Keratinocyte (primary cell): ENCODE results near the gene TMBIM6. TPM values are rescaled to one million over a fixed set of nuclear protein-coding genes. Genes with fewer than 3 reads are reported as not detected.

Source experiments
- DNase-seq: peaks from one replicate; pipeline ENCODE4 v3.0.0-alpha.2; 2011; ENCODE audit warnings: low read depth, missing footprints, low spot score
- FAIRE-seq: peaks from 2 replicates; lab custom pipeline; 2011; peaks lifted over from hg19 to GRCh38; lab: Jason Lieb, UNC
- H2AFZ ChIP-seq: 2 replicates; pipeline ENCODE4 v1.6.0; 2012; ENCODE audit warnings: low read length, control low read depth, inconsistent platforms; ENCODE audit not compliant: control insufficient read depth
- H3K27ac ChIP-seq: 2 replicates; pipeline ENCODE4 v1.5.1; 2011; ENCODE audit warnings: low read length; ENCODE audit not compliant: control insufficient read depth, insufficient read depth
- H3K27me3 ChIP-seq: 3 replicates; pipeline ENCODE4 v1.6.0; 2011; ENCODE audit warnings: low read length; ENCODE audit not compliant: control insufficient read depth, insufficient read depth; ENCODE audit errors: extremely low read depth
- H3K36me3 ChIP-seq, 2 experiments: 2 replicates in 1 of 2; 3 replicates in 1 of 2; pipeline ENCODE4 v1.5.1; 2011; ENCODE audit warnings: low read length in 2 of 2, mild to moderate bottlenecking in 1 of 2; ENCODE audit not compliant: control insufficient read depth in 2 of 2, insufficient read depth in 2 of 2; ENCODE audit errors: extremely low read depth in 1 of 2
- H3K4me1 ChIP-seq: 3 replicates; pipeline ENCODE4 v1.5.1; 2011; ENCODE audit warnings: low read length; ENCODE audit not compliant: control insufficient read depth, insufficient read depth; ENCODE audit errors: extremely low read depth
- H3K4me2 ChIP-seq: 3 replicates; pipeline ENCODE4 v1.6.0; 2011; ENCODE audit warnings: low read depth, low read length; ENCODE audit not compliant: control insufficient read depth, insufficient read depth; ENCODE audit errors: extremely low read depth
- H3K4me3 ChIP-seq, 3 experiments: fragments of 200-600 bp in 1 of 3; sonication (generic) in 1 of 3; 2 replicates in 2 of 3; 3 replicates in 1 of 3; pipeline ENCODE4 v1.5.1; 2011 to 2016; ENCODE audit warnings: low read length in 3 of 3, mild to moderate bottlenecking in 3 of 3, control low read depth in 2 of 3, inconsistent platforms in 1 of 3, low read depth in 1 of 3, mixed read lengths in 1 of 3, mixed run types in 1 of 3, moderate library complexity in 1 of 3; ENCODE audit not compliant: control insufficient read depth in 2 of 3, insufficient read depth in 2 of 3; ENCODE audit errors: extremely low read depth in 1 of 3
- H3K79me2 ChIP-seq: 2 replicates; pipeline ENCODE4 v1.6.0; 2012; ENCODE audit warnings: low read length; ENCODE audit not compliant: control insufficient read depth, insufficient read depth
- H3K9ac ChIP-seq: 3 replicates; pipeline ENCODE4 v1.6.0; 2011; ENCODE audit warnings: low read length; ENCODE audit not compliant: control insufficient read depth, insufficient read depth; ENCODE audit errors: extremely low read depth
- H3K9me1 ChIP-seq: 3 replicates; pipeline ENCODE4 v1.6.0; 2011; ENCODE audit warnings: low read length; ENCODE audit not compliant: control insufficient read depth, insufficient read depth; ENCODE audit errors: extremely low read depth
- H3K9me3 ChIP-seq: 2 replicates; pipeline ENCODE4 v1.5.1; 2012; ENCODE audit warnings: low read depth, low read length; ENCODE audit not compliant: control insufficient read depth
- H4K20me1 ChIP-seq: 3 replicates; pipeline ENCODE4 v1.6.0; 2011; ENCODE audit warnings: low read length; ENCODE audit not compliant: control insufficient read depth, insufficient read depth; ENCODE audit errors: extremely low read depth
- EZH2 ChIP-seq: IDR thresholded peaks from one replicate; pipeline ENCODE4 v1.6.1; 2012; ENCODE audit warnings: inconsistent platforms, mild to moderate bottlenecking, low read length, moderate library complexity
- dilution Hi-C: fragments of 300-500 bp; cut with MboI; formaldehyde crosslinking; loops from one replicate; pipeline ENCODE4 v1.7.0; 2020; ENCODE audit warnings: low sequenced_read_pairs; ENCODE audit not compliant: extremely low pct_ligation_motif_present
- polyA plus RNA-seq, 5 experiments: library from polyadenylated mRNA; depleted of rRNA in 3 of 5; stranded (reverse) in 3 of 5; stranded (forward) in 1 of 5; unstranded in 1 of 5; fragments of >200 nt; gene quantifications; 1 replicate in 1 of 5; 2 replicates in 3 of 5; 3 replicates in 1 of 5; pipeline versions ENCODE4 v1.2.1 to v1.2.3, GENCODE V29; 2011 to 2012; ENCODE audit warnings: missing spikeins in 2 of 5, low read depth in 1 of 5, low replicate concordance in 1 of 5
- TF ChIP-seq, protein P1 (sequence below), 3 experiments: IDR thresholded peaks in 1 of 3; conservative IDR thresholded peaks in 1 of 3; optimal IDR thresholded peaks in 1 of 3; 2 replicates in 2 of 3; 3 replicates in 1 of 3; pipeline versions ENCODE3 to v1.5.1; 2011; ENCODE audit warnings: low read length in 3 of 3, mild to moderate bottlenecking in 3 of 3, moderate library complexity in 2 of 3, control low read depth in 1 of 3, inconsistent platforms in 1 of 3; ENCODE audit not compliant: insufficient read depth in 2 of 3; ENCODE audit errors: extremely low read depth in 1 of 3

TMBIM6 gene
- polyA plus RNA-seq, 1 donor (not counting 4 experiments of a cell fraction or from before 2014, with no cell fraction given): 668 TPM

GRCh38 chr12:49792181-49792970, 51.0 kb downstream of the TMBIM6 start:
- dilution Hi-C loops: no loop called here
- Histone ChIP-seq H3K36me3 (peaks cover 5 to 28% of the 10 kb centered on the region in 2 experiments), H4K20me1 (no peaks in the 10 kb centered on the region), H3K4me3 (no peak overlapping the region), H3K9me3 (no peaks in the 10 kb centered on the region), H3K27me3 (no peaks in the 10 kb centered on the region), H3K4me1 (no peaks in the 10 kb centered on the region), H2AFZ (no peak overlapping the region), H3K9ac (no peak overlapping the region), H3K4me2 (no peak overlapping the region), H3K9me1 (no peaks in the 10 kb centered on the region), H3K79me2 (no peaks in the 10 kb centered on the region), H3K27ac (no peak overlapping the region)
- FAIRE-seq: no peak
- TF ChIP-seq, protein P1, sequence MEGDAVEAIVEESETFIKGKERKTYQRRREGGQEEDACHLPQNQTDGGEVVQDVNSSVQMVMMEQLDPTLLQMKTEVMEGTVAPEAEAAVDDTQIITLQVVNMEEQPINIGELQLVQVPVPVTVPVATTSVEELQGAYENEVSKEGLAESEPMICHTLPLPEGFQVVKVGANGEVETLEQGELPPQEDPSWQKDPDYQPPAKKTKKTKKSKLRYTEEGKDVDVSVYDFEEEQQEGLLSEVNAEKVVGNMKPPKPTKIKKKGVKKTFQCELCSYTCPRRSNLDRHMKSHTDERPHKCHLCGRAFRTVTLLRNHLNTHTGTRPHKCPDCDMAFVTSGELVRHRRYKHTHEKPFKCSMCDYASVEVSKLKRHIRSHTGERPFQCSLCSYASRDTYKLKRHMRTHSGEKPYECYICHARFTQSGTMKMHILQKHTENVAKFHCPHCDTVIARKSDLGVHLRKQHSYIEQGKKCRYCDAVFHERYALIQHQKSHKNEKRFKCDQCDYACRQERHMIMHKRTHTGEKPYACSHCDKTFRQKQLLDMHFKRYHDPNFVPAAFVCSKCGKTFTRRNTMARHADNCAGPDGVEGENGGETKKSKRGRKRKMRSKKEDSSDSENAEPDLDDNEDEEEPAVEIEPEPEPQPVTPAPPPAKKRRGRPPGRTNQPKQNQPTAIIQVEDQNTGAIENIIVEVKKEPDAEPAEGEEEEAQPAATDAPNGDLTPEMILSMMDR (optimal IDR thresholded peaks at IDR 0.05 in 1 of 3, IDR thresholded peaks at IDR 0.05 in 1 of 3, conservative IDR thresholded peaks at IDR 0.05 in 1 of 3; ENCODE audit: extremely low read depth in 1 of 3, insufficient read depth in 2 of 3, low read length in 3 of 3): no peak
- no peak for DNase-seq

GRCh38 chr12:49792976-49793580, 51.7 kb downstream of the TMBIM6 start:
- H3K27ac ChIP-seq: no peak overlapping the region
- H3K4me2 ChIP-seq: no peak overlapping the region
- no peak overlapping the region for H2AFZ ChIP-seq
- FAIRE-seq (no peak), DNase-seq (no peak)
- no peak overlapping the region for H3K9ac ChIP-seq
- peaks cover 10 to 34% of the 10 kb centered on the region in 2 experiments for H3K36me3 ChIP-seq
- H4K20me1 ChIP-seq: no peaks in the 10 kb centered on the region
- no peaks in the 10 kb centered on the region for H3K9me1 ChIP-seq
- no peaks in the 10 kb centered on the region for H3K79me2 ChIP-seq
- H3K9me3 ChIP-seq: no peaks in the 10 kb centered on the region
- H3K4me3 ChIP-seq: no peak overlapping the region
- H3K4me1 ChIP-seq: no peaks in the 10 kb centered on the region
- dilution Hi-C loops: no loop called here
- TF ChIP-seq EZH2: no peak
- TF ChIP-seq, protein P1 (optimal IDR thresholded peaks at IDR 0.05 in 1 of 3, IDR thresholded peaks at IDR 0.05 in 1 of 3, conservative IDR thresholded peaks at IDR 0.05 in 1 of 3; ENCODE audit: extremely low read depth in 1 of 3, insufficient read depth in 2 of 3, low read length in 3 of 3): no peak
- no peaks in the 10 kb centered on the region for H3K27me3 ChIP-seq
